ENCODE results near the gene PDPN. TPM values are rescaled to one million over a fixed set of nuclear protein-coding genes. Genes with fewer than 3 reads are reported as not detected.

PDPN gene
- total and polyA plus RNA-seq, 2 of the 8 experiments (the other 6 are each of a cell fraction or from before 2014, with no cell fraction given) = 44.7 to 169 TPM

DNA sequence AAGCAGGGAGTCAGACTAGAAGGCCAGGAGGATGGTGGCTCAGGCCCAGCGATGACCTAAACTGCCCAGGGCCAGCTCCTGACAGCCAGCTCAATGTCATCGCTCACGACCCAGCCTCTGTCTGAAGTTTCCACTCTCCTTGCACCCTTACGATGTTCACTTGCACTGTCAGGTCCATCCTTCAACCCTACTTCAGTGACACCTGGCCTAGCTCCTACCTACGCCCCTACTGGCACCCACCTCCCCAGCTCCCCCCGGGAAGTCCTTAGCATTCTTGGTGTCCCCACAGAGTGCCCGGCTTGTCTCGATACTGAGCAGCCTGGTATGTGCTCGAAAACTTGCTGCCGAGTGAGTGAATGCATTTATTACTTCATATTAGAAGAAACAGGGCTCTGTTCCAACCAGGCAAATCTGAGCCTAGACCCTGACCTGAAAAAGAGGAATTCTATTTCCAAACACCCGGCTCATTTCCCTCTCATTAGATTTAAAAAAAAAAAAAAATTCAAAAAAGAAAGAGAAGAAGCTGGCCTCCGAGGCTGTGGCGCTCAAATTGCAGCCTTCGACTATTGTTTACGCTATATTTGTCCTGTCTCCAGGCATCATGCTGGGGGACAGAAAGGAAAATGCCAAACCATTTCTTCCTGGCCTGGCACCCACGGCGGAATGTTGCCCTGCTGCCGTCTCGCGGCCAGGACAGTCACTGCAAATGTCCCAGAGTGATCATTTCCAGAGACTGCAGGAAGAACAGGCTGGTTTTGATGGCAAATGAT, 40.0 kb upstream of the PDPN start:
- Histone ChIP-seq H3K79me1 (ENCODE audit: low read depth, low read length) (no peaks in the 10 kb centered on the region), H3K9me3 (ENCODE audit: insufficient read depth in 2 of 2, low read depth in 1 of 2, low read length in 1 of 2) (no peaks in the 10 kb centered on the region), H3K14ac (ENCODE audit: insufficient read length) (no peak overlapping the region), H3K36me3 (ENCODE audit: control insufficient read depth in 2 of 4, insufficient read depth in 4 of 4, low read length in 3 of 4) (no peaks in the 10 kb centered on the region), H3K4me3 (ENCODE audit: extremely low read depth in 1 of 4, insufficient read depth in 2 of 4, low read depth in 3 of 4, low read length in 4 of 4) (no peak overlapping the region), H3K23ac (ENCODE audit: insufficient read length) (no peak overlapping the region), H2BK20ac (ENCODE audit: low read length) (no peak overlapping the region), H2BK5ac (ENCODE audit: low read depth, low read length) (no peak overlapping the region), H3K4me1 (replicated peaks in 1 of 4; ENCODE audit: control insufficient read depth in 3 of 4, insufficient read depth in 4 of 4, low read length in 3 of 4) (no peaks in the 10 kb centered on the region), H3K9ac (replicated peaks in 1 of 4; ENCODE audit: extremely low read depth in 1 of 4, low read depth in 3 of 4, low read length in 3 of 4) (no peak overlapping the region), H4K20me1 (replicated peaks in 1 of 2; ENCODE audit: control insufficient read depth in 1 of 2, insufficient read depth in 2 of 2, low read length in 2 of 2) (no peaks in the 10 kb centered on the region), H3K18ac (ENCODE audit: extremely low read depth, low read length) (no peak overlapping the region), H3K27me3 (replicated peaks in 1 of 4; ENCODE audit: control insufficient read depth in 3 of 4, extremely low read depth in 1 of 4, insufficient read depth in 3 of 4, low read length in 3 of 4) (no peaks in the 10 kb centered on the region), H2BK15ac (ENCODE audit: low read length) (0 out of 2 replicates have a peak overlapping the region, but pooled peaks have one; percentile 40), H2AFZ (ENCODE audit: low read length) (no peak overlapping the region), H3K56ac (replicated peaks; ENCODE audit: insufficient read length, low read depth, low read length) (no peak overlapping the region), H2BK12ac (ENCODE audit: low read depth, low read length) (no peak overlapping the region), H3K23me2 (ENCODE audit: low read depth, low read length) (no peaks in the 10 kb centered on the region), H2BK120ac (replicated peaks; ENCODE audit: low read depth, low read length) (no peak overlapping the region), H3K4me2 (ENCODE audit: insufficient read depth in 1 of 2, low read depth in 2 of 2, low read length in 2 of 2) (no peak overlapping the region), H4K8ac (ENCODE audit: extremely low read depth, insufficient read depth, low read length) (no peak overlapping the region), H3K27ac (ENCODE audit: low read depth, low read length) (no peak overlapping the region), H3K4ac (replicated peaks; ENCODE audit: insufficient read length, low read depth, low read length) (no peak overlapping the region), H2AK5ac (ENCODE audit: low read depth, low read length) (no peak overlapping the region), H4K91ac (replicated peaks; ENCODE audit: insufficient read length, low read length) (no peak overlapping the region), H3K79me2 (ENCODE audit: control insufficient read depth in 1 of 2, insufficient read depth in 2 of 2, low read length in 2 of 2) (no peaks in the 10 kb centered on the region), H4K5ac (ENCODE audit: insufficient read length, low read depth, low read length) (no peak overlapping the region)
- WGBS, 2 experiments (ENCODE audit: extremely low coverage in 1 of 2, insufficient coverage in 1 of 2, insufficient read length in 1 of 2, insufficient replicate concordance in 2 of 2, low coverage in 1 of 2, low lambda C conversion rate in 2 of 2, missing lambda C conversion rate in 1 of 2) = 83% methylated on average over 20 of the region's 20 CpGs; no CpG with 5 or more reads in 1 of the 2 experiments
- FAIRE-seq = no peak
- DNase-seq (ENCODE audit: low read depth in 1 of 2, low spot score in 2 of 2) = no peak
- ChIA-PET CTCF (ENCODE audit: partially characterized antibody) (interaction anchor here (0.6 to 4.2 kb wide), 6 partner anchors 12 to 330 kb away, joined by 3 to 16 read pairs (median 4); no protein-coding TSS in a partner anchor), POLR2A (ENCODE audit: partially characterized antibody) (no interaction called here)
- TF ChIP-seq RAD21 (IDR thresholded peaks at IDR 0.05 in 1 of 2, conservative IDR thresholded peaks at IDR 0.05 in 1 of 2; ENCODE audit: low read depth in 2 of 2, low read length in 2 of 2) = peak in 1 of 2 experiments; percentile 35; a peak in 2 of 4 replicates
- TF ChIP-seq, protein P1, sequence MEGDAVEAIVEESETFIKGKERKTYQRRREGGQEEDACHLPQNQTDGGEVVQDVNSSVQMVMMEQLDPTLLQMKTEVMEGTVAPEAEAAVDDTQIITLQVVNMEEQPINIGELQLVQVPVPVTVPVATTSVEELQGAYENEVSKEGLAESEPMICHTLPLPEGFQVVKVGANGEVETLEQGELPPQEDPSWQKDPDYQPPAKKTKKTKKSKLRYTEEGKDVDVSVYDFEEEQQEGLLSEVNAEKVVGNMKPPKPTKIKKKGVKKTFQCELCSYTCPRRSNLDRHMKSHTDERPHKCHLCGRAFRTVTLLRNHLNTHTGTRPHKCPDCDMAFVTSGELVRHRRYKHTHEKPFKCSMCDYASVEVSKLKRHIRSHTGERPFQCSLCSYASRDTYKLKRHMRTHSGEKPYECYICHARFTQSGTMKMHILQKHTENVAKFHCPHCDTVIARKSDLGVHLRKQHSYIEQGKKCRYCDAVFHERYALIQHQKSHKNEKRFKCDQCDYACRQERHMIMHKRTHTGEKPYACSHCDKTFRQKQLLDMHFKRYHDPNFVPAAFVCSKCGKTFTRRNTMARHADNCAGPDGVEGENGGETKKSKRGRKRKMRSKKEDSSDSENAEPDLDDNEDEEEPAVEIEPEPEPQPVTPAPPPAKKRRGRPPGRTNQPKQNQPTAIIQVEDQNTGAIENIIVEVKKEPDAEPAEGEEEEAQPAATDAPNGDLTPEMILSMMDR (IDR thresholded peaks at IDR 0.05; ENCODE audit: control extremely low read depth in 1 of 3, insufficient read depth in 1 of 3, low read depth in 1 of 3, low read length in 3 of 3) = peak; percentile 9 to 25 (median 13); a peak in 3 of 4 replicates
- TF ChIP-seq YY1 (IDR thresholded peaks at IDR 0.05; ENCODE audit: low read depth, low read length) = no peak
- TF ChIP-seq TEAD4 (IDR thresholded peaks at IDR 0.05; ENCODE audit: low read depth, low read length) = peak; percentile 63; the same call in 1 of the 2 replicates
